T-helper 9 cell (primary cell): ENCODE measurements around the gene ACBD4.

Source experiments
- DNase-seq: peaks from one replicate; pipeline ENCODE4 v3.0.0-alpha.2; 2020

ACBD4 gene

DNA sequence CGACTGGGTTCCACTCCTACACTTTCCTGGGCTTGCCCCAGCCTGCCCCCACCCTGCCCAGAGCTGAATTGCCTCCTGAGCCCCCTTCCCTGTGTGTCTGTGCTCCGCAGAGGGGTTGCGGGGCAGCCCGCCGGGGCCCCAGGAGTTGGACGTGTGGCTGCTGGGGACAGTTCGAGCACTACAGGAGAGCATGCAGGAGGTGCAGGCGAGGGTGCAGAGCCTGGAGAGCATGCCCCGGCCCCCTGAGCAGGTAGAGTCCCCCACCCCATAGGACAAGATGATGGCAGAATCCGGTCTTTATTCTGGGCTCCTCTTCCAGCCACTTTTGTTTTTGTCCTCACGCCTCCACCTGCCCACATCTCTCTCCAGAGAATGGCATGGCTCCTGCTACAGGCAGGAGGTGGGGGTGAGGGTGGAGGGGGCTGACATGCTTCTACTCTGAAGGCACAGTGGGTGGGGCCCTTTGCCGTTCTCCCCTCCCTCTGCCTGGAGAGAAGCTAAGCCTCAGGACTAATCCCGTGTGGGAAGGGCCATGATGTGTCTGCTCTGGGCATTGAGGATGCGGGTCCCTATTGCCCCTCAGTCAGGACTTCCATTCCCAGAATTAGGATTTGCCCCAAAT, 3.5 kb downstream of the ACBD4 start:
- no peak for DNase-seq

DNA sequence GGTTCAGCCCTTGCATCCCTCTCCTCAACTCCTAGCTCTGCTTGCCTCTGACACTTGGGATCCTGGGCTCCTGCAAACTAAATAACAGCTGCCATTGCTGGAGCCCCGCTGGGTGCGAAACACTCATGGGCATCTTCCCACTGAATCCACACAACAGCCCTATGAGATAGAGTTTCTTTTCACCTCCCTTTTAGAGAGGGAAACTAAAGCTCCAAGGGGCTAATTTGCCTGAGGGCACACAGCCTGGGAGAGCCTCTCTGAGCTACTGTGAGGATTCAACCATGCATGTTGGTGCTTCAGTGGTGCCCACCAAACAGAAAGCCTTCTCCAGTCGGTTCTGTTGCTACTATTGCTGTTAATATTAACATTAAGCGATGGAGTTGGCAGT, 4.0 kb downstream of the ACBD4 start:
- DNase-seq = no peak

DNA sequence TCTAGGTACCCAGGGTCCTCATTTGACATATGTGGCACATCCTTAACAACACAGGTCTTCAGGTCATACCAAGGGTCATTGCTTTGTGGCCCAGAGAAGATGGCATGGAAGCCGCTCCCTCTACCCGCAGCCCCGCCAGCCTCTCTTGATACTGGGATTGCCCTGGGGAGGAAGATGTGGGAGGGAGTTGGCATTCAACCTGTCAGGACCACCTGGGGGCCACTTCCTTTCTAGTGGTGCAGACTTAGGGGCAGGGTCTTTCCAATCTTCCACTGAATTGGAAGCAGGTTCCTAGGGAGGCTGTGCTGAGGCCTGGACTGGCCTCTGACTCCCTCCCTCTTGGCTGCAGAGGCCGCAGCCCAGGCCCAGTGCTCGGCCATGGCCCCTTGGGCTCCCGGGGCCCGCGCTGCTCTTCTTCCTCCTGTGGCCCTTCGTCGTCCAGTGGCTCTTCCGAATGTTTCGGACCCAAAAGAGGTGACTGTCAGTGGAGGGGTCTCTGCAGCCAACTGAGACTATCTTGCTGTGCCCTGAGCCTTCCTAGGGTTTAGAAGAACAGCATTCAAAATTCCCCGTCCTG, 7.7 kb downstream of the ACBD4 start:
- DNase-seq = no peak

DNA sequence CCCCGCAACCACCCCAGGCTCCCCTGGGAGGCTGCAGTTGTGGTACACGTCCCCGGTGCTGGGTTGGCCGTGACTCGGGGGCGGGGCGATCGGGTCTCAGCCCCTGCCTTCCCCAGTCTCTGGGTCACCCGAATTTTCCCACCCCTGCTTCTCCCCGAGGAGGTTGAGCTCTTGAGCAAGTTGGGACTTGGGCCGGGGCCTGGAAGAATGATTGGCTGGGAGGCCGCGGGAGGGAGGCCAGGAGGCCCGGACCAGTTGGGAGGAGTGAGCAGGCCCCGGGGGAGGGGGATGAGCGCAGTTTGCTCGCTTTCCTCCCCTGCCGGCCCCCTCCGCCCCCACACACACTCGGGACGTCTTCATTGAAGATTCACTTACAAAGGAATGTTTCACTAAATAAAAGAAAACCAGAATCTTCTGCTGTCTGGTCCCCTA, 8.3 kb downstream of the ACBD4 start:
- DNase-seq = no peak

DNA sequence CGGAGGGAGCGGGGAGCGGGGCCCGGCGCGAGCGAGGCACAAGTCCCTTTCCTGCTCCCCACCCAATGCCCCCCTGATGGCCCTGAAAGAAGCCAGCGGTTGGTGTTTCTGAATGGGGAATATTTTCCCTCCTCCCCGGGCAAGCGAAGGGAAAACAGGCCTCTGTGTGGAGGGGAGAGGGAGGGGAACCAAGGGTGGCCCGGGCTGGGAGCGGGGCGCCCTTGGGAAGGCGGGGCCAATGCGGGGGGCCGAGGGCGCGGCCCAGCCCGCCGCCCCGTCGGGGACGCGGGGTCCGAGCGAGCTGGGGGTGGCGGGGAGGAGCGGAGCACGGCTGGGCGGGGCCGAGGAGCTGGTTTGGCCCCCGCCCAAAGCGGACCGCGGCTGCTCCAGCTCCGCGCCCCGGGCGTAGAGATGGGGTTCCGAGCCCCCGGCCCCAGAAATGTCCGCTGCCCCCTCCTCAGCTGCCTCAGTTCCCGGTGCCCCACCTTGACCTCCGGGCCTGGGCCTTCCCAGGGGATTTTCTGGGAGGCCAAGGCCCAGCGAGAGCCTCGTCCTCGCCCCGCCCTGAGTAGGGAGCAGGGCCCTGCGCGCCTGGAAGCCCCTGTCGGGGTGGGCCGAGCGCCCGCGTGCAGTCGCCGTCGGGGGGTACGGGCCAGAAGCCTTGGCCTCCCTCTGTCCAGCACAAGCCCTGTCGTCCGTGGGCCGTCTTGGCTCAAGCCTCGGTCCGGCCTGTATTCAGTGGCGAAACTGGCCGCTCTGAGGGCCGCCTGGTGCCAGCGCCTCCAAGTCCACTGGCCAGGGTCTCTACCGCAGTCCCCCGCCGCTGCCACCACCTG, 8.9 kb downstream of the ACBD4 start:
- no peak for DNase-seq

DNA sequence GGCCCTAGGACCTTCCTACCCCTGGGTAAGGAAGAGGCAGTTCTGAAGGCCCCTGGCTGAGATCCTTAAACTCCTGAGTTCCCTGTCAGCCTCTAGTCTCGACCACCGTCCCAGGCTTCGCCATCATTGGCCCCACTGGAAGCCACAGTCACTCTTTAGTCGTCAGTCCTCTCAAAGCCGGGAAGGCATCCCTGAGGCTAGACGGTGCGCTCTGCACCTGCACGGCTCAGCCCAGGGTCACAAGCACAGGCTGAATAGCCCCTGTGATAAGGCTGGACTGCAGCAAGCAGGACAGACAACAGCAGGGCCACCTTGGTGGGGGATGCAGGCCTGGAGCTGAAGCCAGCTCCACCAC, 9.5 kb downstream of the ACBD4 start:
- DNase-seq = no peak

DNA sequence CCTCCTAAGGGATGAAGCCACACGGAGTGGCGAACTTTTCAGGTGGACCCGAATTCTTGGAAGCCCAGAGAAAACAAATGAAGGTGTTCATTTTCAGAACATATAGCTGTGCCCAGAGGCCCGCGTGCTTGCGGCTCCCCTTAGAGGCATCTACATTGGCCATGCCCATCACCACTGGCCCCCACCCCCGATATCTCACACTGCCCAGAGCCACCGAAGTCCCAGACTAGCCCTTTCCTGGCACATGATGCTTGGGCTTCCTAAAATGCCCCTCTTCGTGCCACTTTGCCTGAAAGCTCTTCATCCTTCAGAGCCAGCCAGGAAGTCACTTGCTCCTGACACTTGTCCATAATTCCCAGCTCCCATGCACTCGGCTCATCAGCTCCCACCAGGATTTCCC, 10.7 kb downstream of the ACBD4 start:
- no peak for DNase-seq

DNA sequence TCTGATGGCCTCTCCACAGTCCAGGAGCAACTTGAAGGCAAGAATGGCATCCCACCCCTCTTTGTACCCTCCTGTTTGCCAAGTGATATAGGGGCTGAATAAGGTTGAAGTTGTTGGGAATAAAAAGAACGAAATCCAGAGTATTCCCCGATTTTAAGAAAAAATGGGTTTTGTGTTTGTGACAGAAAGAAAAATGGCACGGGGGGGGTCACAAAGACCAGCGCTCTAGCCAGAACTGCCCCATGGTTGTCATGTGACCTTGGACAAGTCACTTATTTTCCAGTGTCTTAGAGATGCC, 11.1 kb downstream of the ACBD4 start:
- DNase-seq = no peak

DNA sequence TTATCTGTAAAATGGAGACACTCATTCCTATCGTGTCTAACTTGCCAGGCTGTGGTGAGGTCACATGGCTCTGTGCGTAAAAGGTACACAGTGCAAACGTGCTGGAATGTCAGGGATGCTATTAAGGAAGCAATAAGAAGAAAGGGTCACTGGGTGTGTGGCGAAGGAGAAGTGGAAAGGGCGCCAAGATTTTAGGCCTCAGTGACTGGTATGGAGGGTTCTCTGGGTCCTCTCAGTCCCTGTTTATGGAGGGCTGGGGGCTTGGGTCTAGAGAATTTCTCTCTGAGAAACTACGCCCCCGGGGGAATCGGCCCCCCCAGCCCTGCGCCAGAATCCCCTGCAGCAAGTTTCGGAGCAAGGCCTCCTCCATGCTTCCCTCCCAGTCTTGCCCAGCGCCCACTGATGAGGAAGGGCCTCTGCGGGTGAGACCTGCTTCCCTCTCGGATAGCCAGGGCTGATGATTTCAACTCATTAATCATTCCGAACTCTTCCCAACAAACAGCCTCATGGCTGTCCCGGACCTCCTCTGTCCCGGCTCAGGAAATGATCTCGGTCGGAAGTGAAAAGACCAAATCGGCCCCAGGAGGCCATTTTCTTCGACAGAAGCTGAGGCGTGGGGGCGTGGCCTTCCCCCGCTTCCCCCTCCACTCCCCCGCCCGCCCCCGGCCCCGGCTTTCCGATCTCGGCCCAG, 11.5 kb downstream of the ACBD4 start:
- DNase-seq = no peak

DNA sequence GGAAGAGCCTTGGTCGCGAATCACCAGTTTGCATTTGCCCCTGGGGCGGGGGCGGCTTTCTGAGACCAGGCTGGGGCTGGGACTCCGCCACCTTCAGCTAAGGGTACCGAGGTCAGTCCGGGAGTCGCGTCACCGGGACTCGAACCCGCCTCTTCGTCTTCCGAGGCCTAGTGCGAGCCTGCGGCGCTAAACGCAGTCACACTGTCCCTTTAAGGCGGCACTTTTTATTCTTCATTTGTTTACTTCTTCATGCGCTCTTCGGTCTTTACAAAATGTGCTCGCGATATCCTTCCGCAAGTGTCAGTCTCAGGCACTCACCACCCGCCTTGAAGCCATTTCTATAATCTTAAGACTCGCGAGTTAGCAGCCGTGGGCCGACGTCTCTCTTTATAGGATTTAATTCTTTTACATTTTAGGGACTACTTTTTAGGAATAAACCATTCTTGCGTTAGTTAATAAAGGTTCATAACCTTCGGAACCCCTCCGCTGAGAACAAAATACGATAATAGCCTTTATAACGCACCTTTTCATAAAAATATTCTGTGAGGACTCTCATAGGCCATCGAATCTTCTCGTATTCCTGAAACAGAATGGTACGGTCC, 12.2 kb downstream of the ACBD4 start:
- peak; percentile 60 for DNase-seq

DNA sequence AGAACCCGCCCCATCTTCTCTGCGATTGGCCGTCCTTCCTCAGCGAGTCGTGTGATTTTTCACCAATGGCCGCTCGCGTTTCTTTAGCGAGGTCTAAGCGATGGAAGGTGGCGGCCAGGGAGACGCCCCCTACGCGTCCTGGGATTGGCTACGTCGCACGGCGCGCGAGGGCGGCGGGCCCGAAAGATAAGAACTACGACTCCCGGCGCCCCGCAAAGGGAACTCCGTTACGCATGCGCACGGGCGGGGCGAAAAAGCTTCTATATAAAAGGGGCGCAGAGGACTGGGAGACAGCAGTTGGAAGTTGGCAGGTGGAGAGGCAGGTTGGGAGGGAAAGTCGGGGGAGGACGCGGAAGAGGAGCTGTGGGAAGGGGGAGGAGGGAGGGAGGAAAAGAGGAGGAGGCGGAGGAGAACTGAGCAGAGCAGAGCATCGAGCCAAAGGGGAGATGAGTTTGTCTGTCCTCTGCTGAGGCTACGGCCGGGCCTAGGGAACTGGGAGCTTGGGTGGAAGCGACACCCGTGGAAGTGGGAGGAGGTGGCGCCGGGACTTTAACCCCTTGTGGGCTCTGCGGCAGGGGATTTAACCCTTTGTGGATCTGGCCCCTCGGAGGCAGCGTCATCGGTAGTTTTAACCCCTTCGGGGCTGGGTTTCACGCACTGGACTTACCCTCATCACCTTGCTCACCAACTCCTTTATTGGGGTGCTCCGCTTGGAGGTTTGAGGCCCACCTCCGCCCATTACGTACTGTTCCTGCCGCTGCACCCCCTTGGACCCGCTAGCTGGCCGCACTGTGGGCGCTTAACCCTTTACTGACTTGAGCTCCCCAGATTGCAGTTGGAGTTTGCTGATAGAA, 12.9 kb downstream of the ACBD4 start, which contains the start of gene HEXIM1:
Gene HEXIM1, plus strand, starts transcription at position 293 of the 854 bp plus-strand sequence. CDS start 716 bp downstream, outside the sequence.
- peak; percentile 99 for DNase-seq

DNA sequence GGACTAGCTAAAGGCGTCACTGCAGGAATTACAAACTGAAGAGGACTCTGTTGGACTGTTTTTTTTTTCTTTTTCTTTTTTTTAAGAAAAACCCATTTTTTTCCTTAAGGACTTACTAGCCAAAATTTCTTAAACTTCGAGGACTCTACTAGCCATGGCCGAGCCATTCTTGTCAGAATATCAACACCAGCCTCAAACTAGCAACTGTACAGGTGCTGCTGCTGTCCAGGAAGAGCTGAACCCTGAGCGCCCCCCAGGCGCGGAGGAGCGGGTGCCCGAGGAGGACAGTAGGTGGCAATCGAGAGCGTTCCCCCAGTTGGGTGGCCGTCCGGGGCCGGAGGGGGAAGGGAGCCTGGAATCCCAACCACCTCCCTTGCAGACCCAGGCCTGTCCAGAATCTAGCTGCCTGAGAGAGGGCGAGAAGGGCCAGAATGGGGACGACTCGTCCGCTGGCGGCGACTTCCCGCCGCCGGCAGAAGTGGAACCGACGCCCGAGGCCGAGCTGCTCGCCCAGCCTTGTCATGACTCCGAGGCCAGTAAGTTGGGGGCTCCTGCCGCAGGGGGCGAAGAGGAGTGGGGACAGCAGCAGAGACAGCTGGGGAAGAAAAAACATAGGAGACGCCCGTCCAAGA, 13.7 kb downstream of the ACBD4 start:
- DNase-seq = peak; percentile 63

DNA sequence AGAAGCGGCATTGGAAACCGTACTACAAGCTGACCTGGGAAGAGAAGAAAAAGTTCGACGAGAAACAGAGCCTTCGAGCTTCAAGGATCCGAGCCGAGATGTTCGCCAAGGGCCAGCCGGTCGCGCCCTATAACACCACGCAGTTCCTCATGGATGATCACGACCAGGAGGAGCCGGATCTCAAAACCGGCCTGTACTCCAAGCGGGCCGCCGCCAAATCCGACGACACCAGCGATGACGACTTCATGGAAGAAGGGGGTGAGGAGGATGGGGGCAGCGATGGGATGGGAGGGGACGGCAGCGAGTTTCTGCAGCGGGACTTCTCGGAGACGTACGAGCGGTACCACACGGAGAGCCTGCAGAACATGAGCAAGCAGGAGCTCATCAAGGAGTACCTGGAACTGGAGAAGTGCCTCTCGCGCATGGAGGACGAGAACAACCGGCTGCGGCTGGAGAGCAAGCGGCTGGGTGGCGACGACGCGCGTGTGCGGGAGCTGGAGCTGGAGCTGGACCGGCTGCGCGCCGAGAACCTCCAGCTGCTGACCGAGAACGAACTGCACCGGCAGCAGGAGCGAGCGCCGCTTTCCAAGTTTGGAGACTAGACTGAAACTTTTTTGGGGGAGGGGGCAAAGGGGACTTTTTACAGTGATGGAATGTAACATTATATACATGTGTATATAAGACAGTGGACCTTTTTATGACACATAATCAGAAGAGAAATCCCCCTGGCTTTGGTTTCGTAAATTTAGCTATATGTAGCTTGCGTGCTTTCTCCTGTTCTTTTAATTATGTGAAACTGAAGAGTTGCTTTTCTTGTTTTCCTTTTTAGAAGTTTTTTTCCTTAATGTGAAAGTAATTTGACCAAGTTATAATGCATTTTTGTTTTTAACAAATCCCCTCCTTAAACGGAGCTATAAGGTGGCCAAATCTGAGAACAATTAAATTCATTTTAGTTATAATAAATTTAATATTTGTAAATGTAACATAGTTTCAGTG, 14.5 kb downstream of the ACBD4 start:
- DNase-seq = peak; percentile 33

DNA sequence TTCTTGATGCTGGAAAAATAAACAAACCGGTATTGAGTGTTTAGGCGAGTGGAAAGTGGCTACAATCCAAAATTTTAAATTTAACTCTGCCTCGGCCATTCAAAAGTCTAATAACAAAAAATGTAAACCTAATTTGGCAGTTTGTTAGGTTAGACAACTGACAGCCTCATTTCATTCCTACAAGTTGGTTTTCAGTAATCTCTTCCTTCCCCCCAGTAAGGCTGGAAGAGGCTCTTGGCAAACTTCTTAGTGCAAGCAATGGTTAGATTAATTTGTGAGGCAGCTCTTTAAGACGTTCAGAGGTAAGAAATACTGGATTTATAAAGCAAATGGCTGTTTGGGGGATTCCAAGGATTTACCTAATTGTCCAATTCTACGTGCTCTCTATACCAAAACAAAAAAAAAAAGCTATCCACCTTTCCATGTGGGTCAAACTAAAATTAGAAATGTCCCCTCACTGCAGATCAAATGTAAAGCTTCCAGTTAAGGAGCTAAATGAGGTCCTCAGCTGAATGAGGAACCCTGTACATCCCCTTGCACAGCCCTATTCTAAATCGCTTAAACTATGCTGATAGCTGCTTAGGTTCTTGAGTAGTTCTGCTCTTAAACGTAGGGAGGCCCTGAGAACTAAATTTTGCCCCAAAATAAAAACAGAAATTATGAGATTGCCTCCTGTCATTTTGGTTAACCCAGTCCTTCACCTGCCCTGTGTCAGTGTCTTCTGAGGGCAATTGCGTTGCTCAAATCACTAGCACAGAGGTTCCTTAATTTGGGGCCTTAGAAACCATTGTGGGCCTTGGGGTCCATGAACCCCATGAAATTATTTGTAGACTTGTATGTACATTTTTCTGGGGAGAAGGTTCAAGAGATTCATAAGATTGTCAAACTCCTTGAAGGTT, 15.7 kb downstream of the ACBD4 start:
- no peak for DNase-seq

DNA sequence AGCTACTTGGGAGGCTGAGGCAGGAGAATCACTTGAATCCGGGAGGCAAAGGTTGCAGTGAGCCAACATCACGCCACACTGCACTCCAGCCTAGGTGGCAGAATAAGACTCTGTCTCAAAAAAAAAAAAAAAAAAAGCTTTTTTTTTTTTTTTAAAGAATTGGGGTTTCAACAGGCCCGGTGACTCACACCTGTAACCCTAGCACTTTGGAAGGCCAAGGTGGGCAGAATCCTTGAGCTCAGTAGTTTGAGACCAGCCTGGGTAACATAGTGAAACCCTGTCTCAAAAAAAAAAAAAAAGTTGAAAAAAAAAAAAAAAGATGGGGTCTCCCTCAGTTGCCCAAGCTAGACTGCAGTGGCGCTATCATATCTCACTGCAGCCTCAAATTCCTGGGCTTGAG, 19.5 kb downstream of the ACBD4 start:
- DNase-seq = no peak

DNA sequence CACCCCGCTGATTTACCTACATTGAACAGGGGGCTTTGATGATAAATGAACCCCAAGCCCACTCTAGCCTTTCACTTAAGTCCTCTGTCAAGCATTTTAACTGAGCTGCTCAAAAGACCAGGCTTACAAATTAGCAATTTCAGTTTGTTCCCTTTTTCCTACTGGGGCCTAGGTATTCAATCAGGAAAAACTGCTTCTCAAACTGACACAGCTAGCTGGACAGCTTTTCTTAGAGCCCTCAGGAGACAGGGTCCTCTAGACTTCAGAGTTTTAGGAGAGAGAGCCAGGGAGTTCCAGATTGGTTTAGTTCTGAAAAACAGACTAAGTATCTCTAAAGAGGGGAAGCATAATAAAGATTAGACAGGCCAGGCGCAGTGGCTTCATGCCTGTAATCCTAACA, 20.0 kb downstream of the ACBD4 start:
- no peak for DNase-seq

DNA sequence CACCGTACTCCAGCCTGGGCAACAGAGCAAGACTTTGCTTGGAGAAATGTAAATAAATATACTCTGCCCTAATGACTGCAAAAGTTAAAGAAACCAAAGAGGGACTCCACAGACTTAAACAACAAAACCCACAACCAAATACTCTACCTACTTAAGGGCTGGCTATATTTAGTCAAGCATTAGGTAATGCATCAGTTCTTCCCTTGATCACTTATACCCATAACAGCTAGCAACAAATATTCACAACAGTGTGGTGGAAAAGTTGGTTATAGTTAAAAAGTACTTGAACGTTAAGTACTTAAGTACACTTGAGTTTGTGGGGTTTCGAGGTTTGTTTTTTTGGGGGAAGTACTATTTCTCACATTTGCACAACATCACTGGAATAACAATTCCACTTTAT, 20.8 kb downstream of the ACBD4 start:
- no peak for DNase-seq

DNA sequence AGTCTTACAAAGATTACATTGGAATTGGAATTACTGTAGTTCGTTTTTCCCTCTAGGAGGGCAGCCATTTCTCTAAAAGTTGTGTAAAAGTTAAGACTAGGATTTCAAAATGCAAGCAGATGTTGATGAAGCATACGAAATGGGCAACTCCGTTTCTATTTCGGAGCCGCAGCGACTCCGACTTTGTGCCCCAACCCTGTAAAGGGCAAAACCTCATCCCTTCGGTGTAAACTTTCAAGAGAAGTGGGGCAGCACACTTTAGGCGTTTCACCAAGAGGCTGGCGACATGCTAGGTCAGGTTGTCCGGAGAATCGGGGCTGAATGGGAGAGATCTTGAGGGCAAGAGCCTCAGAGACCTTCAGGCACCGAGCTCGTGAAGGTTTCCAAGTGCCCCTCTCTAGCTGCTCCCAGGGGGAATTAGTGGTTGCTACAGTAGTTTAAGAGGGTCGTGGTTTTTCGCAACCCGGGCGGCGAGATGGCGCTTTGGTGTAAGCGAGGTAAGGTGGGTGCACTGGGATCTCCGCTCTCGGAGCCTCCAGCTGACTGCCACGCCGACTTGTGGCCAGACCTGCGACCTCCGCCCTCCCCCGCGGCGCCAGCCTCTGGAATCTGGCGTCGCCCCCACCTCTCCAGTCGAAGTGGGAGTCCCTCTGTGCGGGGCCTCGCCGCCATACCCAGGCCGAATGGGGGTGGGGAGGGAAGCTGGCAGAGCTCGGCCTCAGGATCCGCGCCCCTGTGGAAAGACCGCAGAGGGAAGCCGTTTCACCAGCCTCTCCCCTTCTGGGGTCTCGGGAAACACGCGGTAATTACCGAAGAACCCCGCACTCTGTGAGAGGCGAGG, 25.2 kb downstream of the ACBD4 start:
- DNase-seq = peak; percentile 42
